ENCODE measurements around the gene PACSIN3. TPM values are rescaled to one million over a fixed set of nuclear protein-coding genes. Genes with fewer than 3 reads are reported as not detected.

PACSIN3 gene
- total RNA-seq, 2 donors from 2014 or later, result 30.7 to 56.0 TPM

DNA sequence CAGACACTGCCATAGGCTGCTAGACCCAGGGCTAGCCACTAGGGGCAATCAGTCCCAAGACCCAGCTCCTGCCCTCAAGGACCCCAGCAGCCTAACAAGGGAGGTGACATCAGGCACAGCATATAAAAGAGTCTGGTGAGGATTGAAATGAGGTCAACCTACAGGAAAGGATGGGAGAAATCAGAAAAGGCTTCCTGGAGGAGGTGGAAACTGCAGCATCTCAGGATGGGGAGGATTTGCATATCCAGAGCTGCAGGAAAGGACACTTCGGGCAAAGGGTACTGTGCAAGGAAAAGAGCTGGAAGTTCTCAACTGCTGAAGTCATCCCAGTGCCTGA is 6.6 kb downstream of the PACSIN3 start:
- intact Hi-C loops (cut with DNase I), result loop anchor here (5.0 kb wide), 1 partner anchor 38 kb away; no protein-coding TSS in a partner anchor
- peaks cover 0 to 1% of the 10 kb centered on the region in 2 donors for H3K36me3 ChIP-seq (replicated peaks in 1 of 2; ENCODE audit: insufficient read depth in 1 of 2, low read depth in 2 of 2)
- no peak overlapping the region for H3K27ac ChIP-seq
- TF ChIP-seq POLR2A (IDR thresholded peaks at IDR 0.05) (no peak), CTCF (IDR thresholded peaks at IDR 0.05) (peak in 6 of 7 experiments; percentile 25 to 42 (median 36))
- DNase-seq (peak in 3 of 4 donors; percentile 43 to 55 (median 50)), ATAC-seq (no peak)
- H3K4me1 ChIP-seq, result peaks cover 36% of the 10 kb centered on the region
- no peaks in the 10 kb centered on the region for H3K9me3 ChIP-seq
- no peak overlapping the region for H3K4me3 ChIP-seq
- no peaks in the 10 kb centered on the region for H3K27me3 ChIP-seq
- 100% methylated on average over 1 of the region's 1 CpG for WGBS, 2 donors

- intact Hi-C loops (cut with DNase I), result loop anchor here (5.0 kb wide), 1 partner anchor 38 kb away; no protein-coding TSS in a partner anchor
- Histone ChIP-seq H3K4me1 (peaks cover 30% of the 10 kb centered on the region), H3K27me3 (no peaks in the 10 kb centered on the region), H3K9me3 (no peaks in the 10 kb centered on the region), H3K27ac (peak overlapping the region in 3 of 4 donors; percentile 98 to 99 (median 98)), H3K4me3 (no peak overlapping the region), H3K36me3 (replicated peaks in 1 of 2; ENCODE audit: insufficient read depth in 1 of 2, low read depth in 2 of 2) (peaks cover 0 to 1% of the 10 kb centered on the region in 2 donors)
- TF ChIP-seq POLR2A (IDR thresholded peaks at IDR 0.05) (no peak), CTCF (IDR thresholded peaks at IDR 0.05) (no peak)
- DNase-seq (no peak), ATAC-seq (no peak)
- WGBS, 2 donors, result 87 to 93% methylated on average over 15 to 23 of the region's 23 CpGs
Measured at GRCh38 chr11:47178737-47179654, 7.2 kb downstream of the PACSIN3 start.

GRCh38 chr11:47178316-47178715 is 7.9 kb downstream of the PACSIN3 start:
- Histone ChIP-seq H3K9me3 (no peaks in the 10 kb centered on the region), H3K27ac (peak overlapping the region; percentile 98 to 100 (median 98)), H3K36me3 (replicated peaks in 1 of 2; ENCODE audit: insufficient read depth in 1 of 2, low read depth in 2 of 2) (peaks cover 0 to 3% of the 10 kb centered on the region in 2 donors), H3K27me3 (no peaks in the 10 kb centered on the region), H3K4me3 (no peak overlapping the region), H3K4me1 (peaks cover 34% of the 10 kb centered on the region)
- ATAC-seq, result no peak
- no peak for DNase-seq
- no peak for TF ChIP-seq POLR2A (IDR thresholded peaks at IDR 0.05)
- TF ChIP-seq CTCF (IDR thresholded peaks at IDR 0.05), result no peak
- intact Hi-C loops (cut with DNase I), result loop anchor here (5.0 kb wide), 1 partner anchor 39 kb away; no protein-coding TSS in a partner anchor
- WGBS, 2 donors, result 78 to 81% methylated on average over 9 to 11 of the region's 11 CpGs

DNA sequence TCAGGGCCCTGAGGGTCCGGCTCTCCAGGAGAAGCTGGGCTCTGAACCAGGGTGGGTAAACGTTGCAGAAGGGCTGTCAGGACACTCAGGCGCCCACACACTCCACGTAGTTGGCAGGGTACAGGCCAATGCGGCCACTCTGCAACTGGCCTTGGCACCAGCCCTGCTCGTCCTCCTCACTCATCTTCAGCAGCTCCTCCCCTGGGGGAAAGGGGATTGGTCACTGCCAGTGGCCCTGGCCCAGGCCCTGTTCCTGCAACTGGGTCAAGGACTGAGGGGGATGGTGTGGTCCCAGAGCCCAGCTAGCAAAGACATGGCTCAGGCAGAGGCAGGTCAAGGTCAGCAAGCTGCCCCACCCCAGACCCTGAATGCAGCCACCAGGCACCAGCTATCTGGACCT is 8.4 kb downstream of the PACSIN3 start:
- no peaks in the 10 kb centered on the region for H3K27me3 ChIP-seq
- no peaks in the 10 kb centered on the region for H3K9me3 ChIP-seq
- H3K27ac ChIP-seq, result peak overlapping the region; percentile 98 to 100 (median 98)
- no peak overlapping the region for H3K4me3 ChIP-seq
- intact Hi-C loops (cut with DNase I), result loop anchor here (5.0 kb wide), 1 partner anchor 39 kb away; no protein-coding TSS in a partner anchor
- 20 to 46% methylated on average over 1 to 6 of the region's 6 CpGs for WGBS, 2 donors
- TF ChIP-seq POLR2A (IDR thresholded peaks at IDR 0.05), result no peak
- no peak for TF ChIP-seq CTCF (IDR thresholded peaks at IDR 0.05)
- H3K36me3 ChIP-seq (replicated peaks in 1 of 2; ENCODE audit: insufficient read depth in 1 of 2, low read depth in 2 of 2), result peaks cover 0 to 5% of the 10 kb centered on the region in 2 donors
- peaks cover 39% of the 10 kb centered on the region for H3K4me1 ChIP-seq
- DNase-seq (no peak), ATAC-seq (no peak)
